ENCODE data around the gene UBE2O. TPM values are rescaled to one million over a fixed set of nuclear protein-coding genes. Genes with fewer than 3 reads are reported as not detected.

UBE2O gene
- total RNA-seq, 1 experiment from 2014 or later = 22.9 TPM

DNA sequence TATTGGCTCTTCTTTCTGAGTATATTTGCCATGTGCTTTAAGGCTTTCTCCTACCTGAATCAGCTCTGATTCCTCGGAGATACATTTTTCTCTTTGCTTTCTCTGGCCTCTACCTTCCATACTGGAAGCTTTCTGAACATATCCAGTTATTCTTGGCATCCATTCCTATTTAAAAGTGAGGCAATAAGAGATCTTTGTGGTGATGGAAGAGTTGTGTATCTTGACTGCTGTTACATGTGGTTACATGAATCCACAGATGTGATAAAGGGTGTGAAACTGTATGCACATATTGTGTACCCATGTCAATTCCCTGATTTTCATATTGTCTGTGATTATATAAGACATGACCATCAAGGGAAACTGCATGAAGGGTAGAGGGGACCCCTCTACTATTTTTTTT is 24.4 kb downstream of the UBE2O start:
- in situ Hi-C loops (cut with HindIII; ENCODE audit: low pct_unique_long_range_greater_than_20kb, low sequenced_read_pairs) = no loop called here

DNA sequence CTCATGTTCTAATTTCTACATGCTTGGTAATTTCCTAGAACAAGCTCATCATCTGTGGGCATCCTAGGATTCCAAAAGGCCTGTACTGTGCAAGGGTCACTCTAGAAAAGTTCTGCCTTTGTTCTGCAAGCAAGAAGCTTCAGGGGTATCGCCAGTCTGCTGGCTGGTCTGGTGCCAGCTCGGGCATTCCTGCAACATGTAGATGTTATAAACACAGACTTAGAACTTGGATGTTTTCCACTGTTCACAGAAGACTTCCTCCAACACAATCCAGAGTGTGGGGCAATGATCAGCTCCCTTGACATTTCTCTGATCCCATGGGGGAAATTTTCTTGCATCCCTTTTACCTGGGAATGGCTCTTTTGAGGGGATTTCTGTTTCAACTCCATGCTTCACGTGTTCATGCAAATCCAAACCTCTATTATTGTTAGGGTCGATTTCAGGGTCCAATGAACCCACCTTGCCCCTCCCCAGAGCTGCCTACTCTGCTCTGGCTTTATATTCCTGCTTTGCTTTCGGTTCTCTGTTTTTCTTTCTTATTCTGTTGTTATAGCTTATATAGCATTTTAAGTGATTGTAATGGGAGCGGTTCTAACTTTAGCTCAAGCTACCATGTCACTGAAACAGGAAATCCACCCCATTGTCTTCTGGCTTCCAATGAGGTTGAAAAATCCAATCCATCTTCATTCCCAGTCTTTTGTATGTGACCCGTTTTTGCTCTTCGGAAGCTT is 25.3 kb downstream of the UBE2O start:
- in situ Hi-C loops (cut with HindIII; ENCODE audit: low pct_unique_long_range_greater_than_20kb, low sequenced_read_pairs) = no loop called here
- DNase-seq (ENCODE audit: low read depth) = no peak

More for the DNA sequence above, 24.4 kb downstream of the UBE2O start:
- no peak for DNase-seq (ENCODE audit: low read depth)

DNA sequence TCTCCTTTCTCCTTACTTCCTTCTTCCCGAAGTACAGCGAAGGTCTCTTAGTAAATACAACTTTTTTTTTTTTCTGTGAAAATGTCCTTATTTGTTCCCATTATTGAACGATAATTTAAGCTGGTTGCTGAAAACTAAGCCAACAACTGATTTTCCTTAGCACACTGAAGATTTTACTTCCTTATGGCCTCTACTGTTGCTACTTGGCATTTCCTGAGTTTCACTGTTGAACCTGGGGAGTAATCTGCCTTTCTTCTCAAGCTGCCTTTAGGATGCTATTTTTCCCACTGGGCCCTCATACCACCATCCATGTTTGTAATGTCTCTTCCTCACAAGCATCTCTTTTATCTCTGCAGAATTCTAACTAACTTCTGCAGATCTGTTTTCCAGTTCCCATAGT is 26.1 kb downstream of the UBE2O start:
- in situ Hi-C loops (cut with HindIII; ENCODE audit: low pct_unique_long_range_greater_than_20kb, low sequenced_read_pairs) = no loop called here
- no peak for DNase-seq (ENCODE audit: low read depth)

DNA sequence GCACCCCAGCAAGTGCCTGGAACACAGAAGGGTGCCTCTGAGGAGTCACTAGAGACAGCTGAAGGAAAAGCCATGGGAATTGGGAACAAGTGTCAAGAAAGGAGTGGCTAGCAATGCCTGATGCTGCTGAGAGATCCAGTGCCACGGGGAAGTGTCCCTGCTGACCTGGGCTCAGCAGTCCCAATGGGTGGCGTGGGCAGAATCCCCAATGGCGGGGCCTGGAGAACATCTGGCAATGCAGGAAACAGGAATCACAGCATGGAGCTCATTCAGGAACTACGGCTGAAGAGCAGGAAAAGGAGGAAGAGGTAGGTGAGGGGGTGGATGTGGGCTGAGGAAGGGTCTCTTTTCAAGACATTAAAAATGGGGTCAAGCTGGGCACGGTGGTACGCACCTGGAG is 30.1 kb downstream of the UBE2O start:
- DNase-seq (ENCODE audit: low read depth) = no peak
- in situ Hi-C loops (cut with HindIII; ENCODE audit: low pct_unique_long_range_greater_than_20kb, low sequenced_read_pairs) = no loop called here

DNA sequence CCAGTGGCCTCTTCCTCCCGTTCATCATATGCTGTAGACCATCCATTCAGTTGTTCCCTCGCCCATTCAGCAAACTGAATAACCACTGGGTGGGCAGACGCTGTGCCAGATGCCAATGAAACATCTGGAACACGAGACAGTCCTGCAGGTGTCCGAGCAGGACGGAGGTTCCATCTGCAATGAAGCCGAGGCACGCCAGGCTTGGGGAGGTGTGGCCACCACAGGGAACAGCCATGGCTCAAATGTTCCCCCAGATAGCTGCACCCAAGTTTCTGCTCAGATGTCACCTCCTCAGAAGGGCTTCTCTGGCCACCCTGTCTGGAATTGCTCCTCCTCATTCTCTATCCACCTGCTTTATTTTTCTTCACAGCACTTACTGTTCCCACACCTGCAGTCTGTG is 30.5 kb downstream of the UBE2O start:
- in situ Hi-C loops (cut with HindIII; ENCODE audit: low pct_unique_long_range_greater_than_20kb, low sequenced_read_pairs) = no loop called here
- DNase-seq (ENCODE audit: low read depth) = no peak

DNA sequence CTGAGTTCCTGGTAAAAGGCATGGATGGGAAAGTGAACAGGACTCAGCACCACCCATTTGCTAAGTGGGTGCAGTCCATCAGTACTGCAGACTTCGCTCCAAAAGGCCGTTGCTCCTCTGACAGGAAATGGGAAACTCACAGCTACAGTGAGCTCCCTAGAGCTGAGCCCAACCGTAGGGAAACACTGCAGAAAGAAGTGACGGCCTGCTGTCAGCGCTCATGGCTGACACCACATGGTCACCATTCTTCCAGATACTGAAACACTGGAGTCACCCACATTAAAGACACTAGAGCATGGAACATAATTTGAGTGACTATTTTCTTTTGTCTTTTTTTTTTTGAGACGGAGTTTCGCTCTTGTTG is 31.9 kb downstream of the UBE2O start:
- in situ Hi-C loops (cut with HindIII; ENCODE audit: low pct_unique_long_range_greater_than_20kb, low sequenced_read_pairs) = no loop called here
- DNase-seq (ENCODE audit: low read depth) = no peak

DNA sequence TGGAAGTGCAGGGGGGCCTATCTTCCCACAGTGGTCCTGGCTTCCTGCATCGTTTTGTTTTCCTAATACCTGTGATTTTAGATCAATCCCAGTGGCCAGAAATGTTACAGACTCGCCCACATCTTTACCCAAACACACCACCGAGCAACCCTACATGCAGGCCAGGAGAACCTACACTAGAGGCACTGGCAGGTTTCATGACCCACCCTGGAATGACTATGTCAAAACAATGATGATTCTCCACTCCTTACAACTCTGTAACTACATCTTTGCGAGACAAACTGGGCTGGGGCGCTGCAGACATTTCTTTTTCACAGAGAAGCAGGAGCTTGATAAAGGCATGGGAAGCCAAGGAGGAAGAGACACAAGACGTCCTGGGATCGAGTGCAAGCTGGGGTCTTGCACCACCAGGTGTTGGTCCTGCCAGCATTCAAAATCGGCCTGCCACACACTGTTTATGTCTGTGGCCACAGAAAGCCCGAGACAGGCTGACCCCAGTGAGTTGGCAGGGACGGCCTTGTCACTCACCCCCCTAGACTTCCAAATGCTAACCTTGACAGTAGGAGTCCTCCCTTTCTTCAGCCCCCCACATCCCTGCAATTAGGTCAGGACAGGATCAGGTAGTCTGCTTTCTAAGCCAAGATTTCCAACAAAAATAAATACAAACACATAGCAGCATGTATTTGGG is 32.5 kb downstream of the UBE2O start:
- in situ Hi-C loops (cut with HindIII; ENCODE audit: low pct_unique_long_range_greater_than_20kb, low sequenced_read_pairs) = no loop called here
- DNase-seq (ENCODE audit: low read depth) = no peak

DNA sequence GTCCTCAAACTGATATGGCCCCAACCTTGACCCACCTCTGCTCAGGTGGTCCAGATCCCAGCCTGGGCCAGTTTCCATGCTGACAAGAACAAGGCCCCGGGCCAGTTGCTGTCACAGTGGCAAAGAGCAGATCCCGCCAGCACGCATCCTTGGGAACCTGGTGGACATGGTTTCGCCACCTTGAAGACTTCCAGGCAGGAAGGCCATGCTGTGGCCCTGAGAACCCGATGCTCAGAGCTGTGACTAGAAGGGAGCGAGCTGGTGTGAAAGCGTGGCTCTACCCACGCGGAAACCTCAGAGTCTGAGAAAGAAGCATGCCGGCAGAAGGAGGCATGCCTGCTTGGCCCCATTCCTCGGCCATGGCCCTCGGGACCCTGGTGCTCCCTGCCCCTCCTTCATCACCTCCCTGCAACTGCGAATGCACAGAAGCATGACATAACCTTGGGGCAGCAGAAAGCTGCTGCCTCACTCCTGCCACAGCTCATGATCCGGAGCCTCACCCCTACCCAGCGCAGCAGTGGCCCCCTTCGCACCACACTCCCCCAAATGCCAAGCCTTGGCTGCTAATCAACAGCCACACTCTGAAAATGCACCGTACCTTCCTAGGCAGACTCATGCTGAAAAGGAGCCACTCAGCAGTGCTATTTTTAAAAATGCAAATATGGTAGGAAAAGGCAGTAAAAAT is 33.2 kb downstream of the UBE2O start:
- no peak for DNase-seq (ENCODE audit: low read depth)
- in situ Hi-C loops (cut with HindIII; ENCODE audit: low pct_unique_long_range_greater_than_20kb, low sequenced_read_pairs) = no loop called here

DNA sequence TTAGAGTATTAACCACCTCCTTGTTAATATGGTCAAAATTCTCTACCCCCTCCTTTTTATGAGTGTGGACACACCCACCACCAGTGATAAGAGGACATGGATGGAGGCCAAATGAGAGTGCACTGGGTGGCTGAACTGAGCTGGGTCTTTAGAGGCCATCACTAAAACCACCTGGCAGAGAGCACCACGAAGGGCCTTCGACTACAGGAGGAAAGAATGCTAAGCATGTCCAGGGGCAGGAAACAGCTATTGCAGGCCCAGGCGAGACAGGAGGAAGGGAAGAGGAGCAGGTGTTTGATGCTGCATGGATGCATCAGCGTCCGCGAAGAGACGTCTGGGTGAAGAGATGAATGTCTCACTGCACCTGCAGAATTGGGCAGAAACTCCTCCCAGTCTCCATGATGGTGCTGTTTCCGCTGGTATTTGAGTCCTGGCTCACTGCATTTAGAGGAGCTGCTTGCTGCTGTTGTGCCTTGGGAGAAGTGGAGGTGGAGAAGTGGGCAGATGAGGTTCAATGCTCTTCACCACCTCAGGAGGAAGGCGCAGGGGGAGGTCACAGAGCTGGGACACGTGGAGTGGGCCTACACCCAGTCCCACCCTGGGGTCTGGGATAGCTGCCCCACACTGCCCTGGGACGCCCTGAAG is 35.3 kb downstream of the UBE2O start:
- no peak for DNase-seq (ENCODE audit: low read depth)

DNA sequence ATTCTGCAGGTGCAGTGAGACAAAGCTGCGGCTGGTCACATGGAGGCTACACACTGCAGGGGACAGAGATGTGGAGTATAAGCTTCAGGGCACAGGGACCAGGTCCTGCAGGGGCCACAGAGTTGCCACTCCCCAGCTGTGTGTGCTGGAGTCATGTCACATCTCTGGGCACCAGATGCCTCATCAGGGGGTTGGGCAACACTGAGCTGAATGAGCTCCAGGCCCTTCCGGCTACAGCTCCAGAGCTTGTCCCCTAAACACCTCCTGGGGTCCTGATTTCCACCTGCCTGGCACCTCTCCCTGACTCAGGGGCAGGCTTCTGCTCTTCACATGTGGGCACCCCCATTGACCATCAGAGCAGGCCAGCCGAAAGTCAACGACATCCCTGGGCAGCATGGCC is 36.1 kb downstream of the UBE2O start:
- no peak for DNase-seq (ENCODE audit: low read depth)
- in situ Hi-C loops (cut with HindIII; ENCODE audit: low pct_unique_long_range_greater_than_20kb, low sequenced_read_pairs) = no loop called here

More for the DNA sequence above, 35.3 kb downstream of the UBE2O start:
- in situ Hi-C loops (cut with HindIII; ENCODE audit: low pct_unique_long_range_greater_than_20kb, low sequenced_read_pairs) = no loop called here

DNA sequence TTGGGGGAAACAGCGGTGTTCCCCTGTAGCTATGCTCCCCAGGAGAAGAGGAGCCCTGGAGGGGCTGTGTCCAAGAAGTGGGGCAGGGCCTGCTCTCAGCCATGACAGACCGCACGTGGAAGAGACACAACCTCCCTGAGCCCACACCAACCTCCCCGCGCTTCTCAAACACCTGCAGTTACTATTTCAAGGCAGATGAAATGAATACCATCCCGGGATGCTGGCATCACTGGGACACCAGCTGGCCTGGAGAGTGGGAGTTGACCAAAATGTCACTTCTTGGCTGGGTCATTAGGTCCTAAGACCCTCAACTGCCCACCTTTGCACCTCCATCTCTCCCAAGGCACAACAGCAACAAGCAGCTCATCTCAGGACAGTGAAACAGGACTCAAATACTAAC is 36.5 kb downstream of the UBE2O start:
- in situ Hi-C loops (cut with HindIII; ENCODE audit: low pct_unique_long_range_greater_than_20kb, low sequenced_read_pairs) = no loop called here
- DNase-seq (ENCODE audit: low read depth) = no peak

DNA sequence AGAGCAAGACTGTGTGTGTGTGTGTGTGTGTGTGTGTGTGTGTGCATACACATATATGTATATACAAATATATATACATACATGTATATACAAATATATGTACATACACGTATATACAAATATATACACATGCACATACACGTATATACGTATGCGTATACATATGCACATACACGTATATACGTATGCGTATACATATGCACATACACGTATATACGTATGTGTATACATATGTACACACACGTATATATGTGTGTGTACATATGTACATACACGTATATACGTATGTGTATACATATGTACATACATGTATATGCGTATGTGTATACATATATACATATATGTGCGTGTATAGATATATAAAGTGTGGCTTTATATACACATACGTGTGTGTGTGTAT is 37.2 kb downstream of the UBE2O start:
- in situ Hi-C loops (cut with HindIII; ENCODE audit: low pct_unique_long_range_greater_than_20kb, low sequenced_read_pairs) = no loop called here
- DNase-seq (ENCODE audit: low read depth) = no peak

DNA sequence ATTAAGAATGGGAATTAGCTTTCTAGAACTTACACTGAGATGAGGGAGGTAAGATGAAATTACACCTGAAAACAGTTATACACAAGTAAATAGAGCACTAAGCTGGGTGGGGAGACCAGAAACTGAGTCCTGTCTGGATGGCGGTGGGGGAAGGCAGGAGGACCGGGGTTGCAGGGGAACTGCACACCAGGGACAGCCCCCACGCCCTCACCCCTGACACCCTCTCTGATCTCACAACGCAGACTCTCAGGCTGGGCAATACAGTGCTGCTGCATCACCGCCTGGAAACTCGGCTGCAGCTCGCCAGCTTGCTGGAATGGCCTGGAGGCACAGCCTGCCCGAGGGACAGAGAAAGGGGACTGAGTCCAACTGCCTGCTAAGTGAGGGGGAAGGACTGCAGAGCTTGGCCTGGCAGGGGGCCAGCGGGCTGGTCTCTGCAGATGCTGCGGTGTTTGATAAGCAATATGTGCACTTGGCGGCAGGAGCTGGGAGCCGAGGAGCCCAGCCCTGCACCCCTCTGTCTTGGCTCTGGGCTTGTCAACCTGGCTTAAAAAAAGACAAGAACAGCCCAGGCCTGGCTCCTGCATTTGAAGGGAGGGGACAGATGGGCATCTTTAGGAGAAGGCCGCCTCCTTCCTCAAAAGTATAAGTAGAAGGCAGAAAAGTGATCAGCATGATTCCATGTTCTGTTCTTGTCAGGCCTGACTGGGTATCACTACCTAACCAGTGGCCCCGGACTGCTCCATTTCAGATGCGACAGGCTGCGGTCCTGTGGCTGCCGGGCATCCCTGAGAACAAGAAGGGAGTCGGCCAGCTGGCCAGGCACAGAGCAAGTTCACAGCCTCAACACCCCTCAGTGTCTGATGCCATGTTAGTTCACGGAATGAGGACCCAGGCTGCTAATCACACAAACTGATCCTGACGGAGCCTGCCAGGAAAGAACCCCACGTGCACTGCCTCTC is 38.3 kb downstream of the UBE2O start:
- in situ Hi-C loops (cut with HindIII; ENCODE audit: low pct_unique_long_range_greater_than_20kb, low sequenced_read_pairs) = no loop called here
- no peak for DNase-seq (ENCODE audit: low read depth)

DNA sequence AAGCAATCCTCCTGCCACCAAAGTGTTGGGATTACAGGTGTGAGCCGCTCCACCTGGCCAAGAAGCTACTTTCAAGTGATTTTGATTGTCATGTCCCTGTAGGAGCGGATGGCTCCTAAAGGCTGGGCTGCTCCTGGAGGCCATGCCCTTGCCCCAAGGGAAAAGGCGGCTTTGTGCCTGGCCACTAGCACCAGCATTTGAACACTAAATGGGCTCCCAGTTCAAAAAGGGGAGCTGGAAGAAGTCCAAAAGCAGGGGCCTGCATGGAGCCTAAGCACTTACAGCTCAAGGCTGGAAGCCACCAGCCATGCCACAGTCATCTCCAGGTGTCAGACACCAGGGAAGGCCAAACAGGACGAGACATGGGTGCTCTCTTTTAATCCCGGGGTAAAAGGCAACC is 41.7 kb downstream of the UBE2O start:
- in situ Hi-C loops (cut with HindIII; ENCODE audit: low pct_unique_long_range_greater_than_20kb, low sequenced_read_pairs) = no loop called here

DNA sequence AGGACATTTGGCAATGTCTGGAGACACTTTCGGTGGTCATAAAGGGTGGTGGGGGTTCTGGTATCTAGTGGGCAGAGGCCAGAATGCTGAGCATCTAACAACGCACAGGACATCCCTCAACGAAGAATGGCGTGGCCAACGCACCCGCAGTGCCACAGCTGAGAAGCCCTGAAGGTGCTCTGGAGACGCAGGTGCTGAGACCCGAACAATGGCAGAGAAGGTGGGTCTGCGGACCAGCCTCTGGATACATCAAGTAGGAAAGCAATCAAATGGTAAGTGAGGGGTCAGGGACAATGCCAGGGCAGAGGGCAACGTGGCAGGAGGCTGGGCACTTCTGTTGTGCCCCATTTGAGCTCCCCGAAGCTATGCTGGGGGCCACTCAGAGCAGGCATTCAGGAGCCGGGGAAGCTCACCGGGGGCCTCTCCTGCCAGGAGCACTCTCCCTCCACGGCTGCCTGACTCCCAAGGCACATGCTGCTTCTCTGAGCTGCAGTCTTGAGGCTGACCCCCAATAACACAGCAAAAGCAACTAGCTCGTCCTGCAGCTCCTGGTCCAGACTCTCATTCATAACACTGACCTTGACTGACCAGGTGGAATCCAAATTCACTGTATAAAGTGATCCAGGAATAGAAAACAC is 42.5 kb downstream of the UBE2O start:
- DNase-seq (ENCODE audit: low read depth) = no peak
- in situ Hi-C loops (cut with HindIII; ENCODE audit: low pct_unique_long_range_greater_than_20kb, low sequenced_read_pairs) = no loop called here

More for the DNA sequence above, 41.7 kb downstream of the UBE2O start:
- DNase-seq (ENCODE audit: low read depth) = no peak

DNA sequence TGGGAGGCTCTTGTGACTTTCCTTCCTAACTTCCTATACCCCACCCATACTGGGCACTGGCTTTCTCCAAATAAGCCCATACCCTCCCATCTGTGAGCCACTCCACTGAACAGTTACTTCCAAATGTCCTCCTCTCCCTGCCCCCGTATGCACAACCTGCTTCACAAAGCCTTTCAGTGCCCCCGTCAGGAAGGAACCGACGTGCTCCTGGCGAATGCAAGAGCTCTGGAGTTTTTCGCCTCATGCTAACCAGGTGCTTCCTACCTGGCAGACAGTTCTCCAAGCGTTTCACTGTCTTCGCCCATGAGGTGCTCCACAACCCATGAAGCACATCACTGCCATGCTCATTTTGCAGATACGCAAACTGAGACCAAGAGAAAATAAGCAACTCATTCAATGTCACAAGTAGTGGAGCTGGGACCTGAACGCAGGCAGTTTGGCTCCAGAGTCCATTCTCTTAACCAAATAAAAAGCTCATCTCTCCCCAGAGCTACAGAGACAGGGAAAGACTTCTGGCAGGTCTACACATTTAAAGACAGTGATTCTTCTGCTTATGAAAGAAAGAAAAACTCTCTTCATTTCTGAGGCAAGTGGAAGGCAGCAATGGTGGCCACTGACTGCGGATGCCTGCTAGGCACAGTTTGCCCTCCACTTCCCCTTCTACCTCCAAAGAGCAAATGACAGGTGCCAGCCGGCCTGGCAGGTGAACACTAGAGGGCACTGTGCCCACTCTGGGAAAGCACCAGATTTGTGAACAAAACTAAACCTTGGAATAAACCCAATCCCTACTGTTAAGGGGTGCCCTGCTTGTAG is 44.7 kb downstream of the UBE2O start:
- peak; percentile 55 for DNase-seq (ENCODE audit: low read depth)
- in situ Hi-C loops (cut with HindIII; ENCODE audit: low pct_unique_long_range_greater_than_20kb, low sequenced_read_pairs) = no loop called here

DNA sequence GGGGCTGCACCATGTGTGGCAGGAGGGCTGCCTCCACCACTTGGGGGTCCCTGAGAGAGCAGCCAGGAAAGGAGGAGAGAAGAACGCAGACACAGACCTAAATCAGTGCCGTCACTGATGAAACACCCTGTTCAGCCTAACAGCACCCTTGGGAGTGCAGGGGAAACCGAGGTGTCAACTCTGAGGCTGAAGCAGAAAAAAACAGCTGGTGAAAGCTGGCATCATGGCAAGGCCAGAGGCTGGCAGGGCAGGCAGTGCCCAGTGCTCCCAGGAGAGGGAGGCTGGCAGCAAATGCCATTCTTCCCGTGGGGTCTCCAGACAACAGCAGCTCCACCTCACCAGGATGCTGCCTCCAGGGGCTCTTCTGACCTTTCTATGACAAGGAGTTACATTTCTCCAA is 45.4 kb downstream of the UBE2O start:
- DNase-seq (ENCODE audit: low read depth) = no peak
- in situ Hi-C loops (cut with HindIII; ENCODE audit: low pct_unique_long_range_greater_than_20kb, low sequenced_read_pairs) = no loop called here

Data from Caki2 (cell line).